Omental fat pad (tissue), 4 donors: ENCODE data around the gene UQCR10. TPM values are rescaled to one million over a fixed set of nuclear protein-coding genes. Genes with fewer than 3 reads are reported as not detected.

Experiments used
- ATAC-seq: fragments of 150-250 bp; one replicate; pipeline ENCODE4 v1.9.1; 2016; ENCODE audit warnings: mild to moderate bottlenecking, moderate library complexity; ENCODE audit not compliant: low FRiP score
- DNase-seq: peaks from one replicate; pipeline ENCODE4 v3.0.0-alpha.2; 2019; ENCODE audit warnings: low spot score
- total RNA-seq, 4 donors: library from RNA; depleted of rRNA; stranded (reverse); fragments of >200 nt; gene quantifications; one replicate each; pipeline ENCODE4 v1.1.0, GENCODE V29; 2016
- TF ChIP-seq, protein P1 (sequence below), 3 donors: fragments of 450-650 bp; IDR thresholded peaks; one replicate each; pipeline ENCODE4 v1.5.1; 2016 to 2017; ENCODE audit warnings: antibody characterized with exemption in 3 of 3, mild to moderate bottlenecking in 3 of 3, moderate library complexity in 2 of 3

Gene UQCR10
- total RNA-seq, 4 donors from 2014 or later: 47.3 to 73.6 (median 65.4) TPM

DNA sequence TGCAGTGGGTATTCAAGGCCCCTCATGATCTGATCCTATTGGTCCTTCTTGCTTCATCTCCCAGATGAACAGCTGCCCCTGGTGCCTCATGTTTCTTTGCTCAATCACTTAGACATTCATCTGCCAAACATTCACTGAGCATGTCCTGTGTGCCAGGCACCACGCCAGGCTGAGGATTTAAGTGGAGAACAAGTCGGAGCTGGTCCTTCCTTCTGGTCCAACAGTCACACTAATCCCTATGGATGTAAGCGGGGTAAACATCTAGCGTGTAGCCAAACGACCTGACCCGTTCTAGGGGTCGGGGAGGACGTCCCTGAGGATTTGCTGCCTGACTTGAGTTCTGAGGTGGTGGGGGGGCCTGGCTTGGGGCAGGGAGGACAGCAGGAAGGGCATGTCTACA is 22.3 kb upstream of the UQCR10 start:
- DNase-seq (no peak), ATAC-seq (no peak)
- TF ChIP-seq, protein P1, sequence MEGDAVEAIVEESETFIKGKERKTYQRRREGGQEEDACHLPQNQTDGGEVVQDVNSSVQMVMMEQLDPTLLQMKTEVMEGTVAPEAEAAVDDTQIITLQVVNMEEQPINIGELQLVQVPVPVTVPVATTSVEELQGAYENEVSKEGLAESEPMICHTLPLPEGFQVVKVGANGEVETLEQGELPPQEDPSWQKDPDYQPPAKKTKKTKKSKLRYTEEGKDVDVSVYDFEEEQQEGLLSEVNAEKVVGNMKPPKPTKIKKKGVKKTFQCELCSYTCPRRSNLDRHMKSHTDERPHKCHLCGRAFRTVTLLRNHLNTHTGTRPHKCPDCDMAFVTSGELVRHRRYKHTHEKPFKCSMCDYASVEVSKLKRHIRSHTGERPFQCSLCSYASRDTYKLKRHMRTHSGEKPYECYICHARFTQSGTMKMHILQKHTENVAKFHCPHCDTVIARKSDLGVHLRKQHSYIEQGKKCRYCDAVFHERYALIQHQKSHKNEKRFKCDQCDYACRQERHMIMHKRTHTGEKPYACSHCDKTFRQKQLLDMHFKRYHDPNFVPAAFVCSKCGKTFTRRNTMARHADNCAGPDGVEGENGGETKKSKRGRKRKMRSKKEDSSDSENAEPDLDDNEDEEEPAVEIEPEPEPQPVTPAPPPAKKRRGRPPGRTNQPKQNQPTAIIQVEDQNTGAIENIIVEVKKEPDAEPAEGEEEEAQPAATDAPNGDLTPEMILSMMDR (IDR thresholded peaks at IDR 0.05): no peak

- TF ChIP-seq, protein P1 (IDR thresholded peaks at IDR 0.05): no peak
- DNase-seq: no peak
- no peak for ATAC-seq
These were observed 19.3 kb upstream of the UQCR10 start for GRCh38 chr22:29747832-29748231.

GRCh38 chr22:29748248-29748893 is 18.8 kb upstream of the UQCR10 start:
- ATAC-seq (no peak), DNase-seq (no peak)
- TF ChIP-seq, protein P1 (IDR thresholded peaks at IDR 0.05): no peak

- TF ChIP-seq, protein P1 (IDR thresholded peaks at IDR 0.05): no peak
- no peak for DNase-seq
- ATAC-seq: no peak
These were observed 17.1 kb upstream of the UQCR10 start for GRCh38 chr22:29750029-29750428.

DNA sequence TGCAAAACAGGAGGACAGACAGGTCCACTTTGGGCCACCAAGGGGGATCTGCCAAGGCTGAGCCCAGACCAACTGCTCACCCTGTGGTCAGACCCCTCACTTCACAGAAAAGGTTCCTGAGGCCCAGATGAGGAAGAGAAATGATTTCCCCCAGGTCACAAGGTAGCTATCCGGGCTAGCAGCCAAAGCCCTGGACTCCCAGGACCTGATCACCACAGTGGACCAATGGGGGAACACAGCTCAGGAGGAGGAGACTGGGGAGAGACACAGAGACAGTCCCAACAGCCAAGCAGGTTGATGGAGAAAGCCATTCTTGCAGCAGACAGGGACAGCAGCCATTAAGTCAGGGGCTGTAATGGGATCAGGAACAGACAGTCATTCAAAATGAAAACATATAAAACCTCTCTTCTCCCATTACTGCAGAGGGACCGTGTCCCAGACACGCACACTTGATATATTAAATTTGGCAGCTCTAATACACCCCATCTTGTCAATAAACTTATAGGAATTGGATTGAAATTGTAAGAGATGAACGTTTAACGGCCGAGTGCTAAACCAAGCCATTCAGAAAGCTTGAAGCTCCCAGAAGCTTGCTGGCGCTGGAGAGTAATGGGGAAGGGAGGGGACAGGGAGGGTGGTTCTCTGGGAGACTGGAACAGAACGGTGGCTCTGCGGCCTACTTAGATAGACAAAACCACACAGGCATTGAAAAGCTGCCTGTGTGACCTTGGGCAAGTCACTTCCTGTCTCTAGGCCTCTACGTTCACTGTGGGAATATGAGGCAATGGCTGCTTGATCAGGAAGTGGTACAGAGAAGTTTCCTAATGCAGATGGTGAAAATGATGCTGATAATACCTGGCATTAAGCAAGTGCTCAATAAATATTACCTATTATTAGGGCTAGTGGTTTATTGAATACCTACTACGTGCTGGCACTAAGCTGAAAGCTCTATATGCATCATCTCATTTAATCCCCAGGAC is 16.3 kb upstream of the UQCR10 start:
- no peak for ATAC-seq
- no peak for DNase-seq
- TF ChIP-seq, protein P1 (IDR thresholded peaks at IDR 0.05): no peak

- DNase-seq (no peak), ATAC-seq (no peak)
- TF ChIP-seq, protein P1 (IDR thresholded peaks at IDR 0.05): no peak
These were observed 15.5 kb upstream of the UQCR10 start for GRCh38 chr22:29751669-29752068.
